Central memory CD4-positive, alpha-beta T cell (primary cell): ENCODE results near the gene SEC14L5.
"Not testable (repeated sequence)": the region's sequence is repeated elsewhere in the genome, so short reads cannot be mapped to it uniquely, and the experiment has no call there.

Source experiments
- DNase-seq: peaks from one replicate; pipeline ENCODE4 v3.0.0; 2022

SEC14L5 gene

GRCh38 chr16:5042574-5043171 lies 84.5 kb downstream of the SEC14L5 start:
- no peak for DNase-seq

GRCh38 chr16:5044011-5044540 lies 85.9 kb downstream of the SEC14L5 start:
- no peak for DNase-seq

- not testable (repeated sequence) for DNase-seq
Observed at GRCh38 chr16:5044581-5044980, 86.5 kb downstream of the SEC14L5 start.

GRCh38 chr16:5045499-5046115 lies 87.5 kb downstream of the SEC14L5 start:
- DNase-seq: no peak

GRCh38 chr16:5046914-5047313 lies 88.8 kb downstream of the SEC14L5 start:
- no peak for DNase-seq

GRCh38 chr16:5054876-5055865 lies 97.0 kb downstream of the SEC14L5 start:
- no peak for DNase-seq

- no peak for DNase-seq
Observed at GRCh38 chr16:5056352-5056751, 98.2 kb downstream of the SEC14L5 start.

- no peak for DNase-seq
Observed at GRCh38 chr16:5058476-5058875, 100.3 kb downstream of the SEC14L5 start.

- no peak for DNase-seq
Observed at GRCh38 chr16:5059386-5060072, 101.4 kb downstream of the SEC14L5 start.

GRCh38 chr16:5060073-5060641 lies 102.0 kb downstream of the SEC14L5 start:
- no peak for DNase-seq

- no peak for DNase-seq
Observed at GRCh38 chr16:5062051-5062450, 103.9 kb downstream of the SEC14L5 start.

GRCh38 chr16:5062790-5063765 lies 104.9 kb downstream of the SEC14L5 start:
- DNase-seq: no peak

GRCh38 chr16:5064915-5065314 lies 106.8 kb downstream of the SEC14L5 start:
- no peak for DNase-seq

GRCh38 chr16:5065326-5065725 lies 107.2 kb downstream of the SEC14L5 start:
- DNase-seq: no peak

- DNase-seq: no peak
Observed at GRCh38 chr16:5065813-5066212, 107.7 kb downstream of the SEC14L5 start, which contains the start of gene C16orf89. C16orf89 (minus strand) TSS chr16:5065956; CDS start chr16:5065908, 48 bp downstream.

GRCh38 chr16:5066511-5066910 lies 108.4 kb downstream of the SEC14L5 start:
- DNase-seq: no peak
